ENCODE data around the gene TSPAN9.

DNA sequence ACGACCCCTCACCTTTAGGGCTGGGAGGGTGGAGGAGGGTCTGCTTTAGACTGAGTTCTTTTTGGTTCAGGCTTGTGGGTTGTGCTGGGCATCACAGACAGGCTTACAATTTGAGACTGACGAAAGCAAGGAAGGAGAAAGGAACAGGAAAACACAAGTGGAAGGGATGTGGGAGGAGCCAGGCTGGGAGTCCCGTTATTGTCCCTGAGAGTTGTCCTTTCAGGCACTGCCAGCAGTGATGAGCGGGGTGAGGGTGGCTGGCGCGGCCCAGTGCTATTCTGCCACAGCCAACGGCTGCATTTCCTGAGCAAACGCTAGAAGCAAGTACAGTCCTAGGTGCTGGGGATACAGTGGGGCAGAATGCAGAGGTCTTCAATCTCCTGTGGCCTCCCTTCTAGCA lies 29.2 kb upstream of the TSPAN9 start:
- no peak for TF ChIP-seq POLR2AphosphoS5 (IDR thresholded peaks at IDR 0.05; ENCODE audit: low read depth)
- TF ChIP-seq ZNF114 (CRISPR knock-in tag; IDR thresholded peaks at IDR 0.05) = no peak
- no peak for TF ChIP-seq ETS1 (IDR thresholded peaks at IDR 0.05)
- TF ChIP-seq, protein P1, sequence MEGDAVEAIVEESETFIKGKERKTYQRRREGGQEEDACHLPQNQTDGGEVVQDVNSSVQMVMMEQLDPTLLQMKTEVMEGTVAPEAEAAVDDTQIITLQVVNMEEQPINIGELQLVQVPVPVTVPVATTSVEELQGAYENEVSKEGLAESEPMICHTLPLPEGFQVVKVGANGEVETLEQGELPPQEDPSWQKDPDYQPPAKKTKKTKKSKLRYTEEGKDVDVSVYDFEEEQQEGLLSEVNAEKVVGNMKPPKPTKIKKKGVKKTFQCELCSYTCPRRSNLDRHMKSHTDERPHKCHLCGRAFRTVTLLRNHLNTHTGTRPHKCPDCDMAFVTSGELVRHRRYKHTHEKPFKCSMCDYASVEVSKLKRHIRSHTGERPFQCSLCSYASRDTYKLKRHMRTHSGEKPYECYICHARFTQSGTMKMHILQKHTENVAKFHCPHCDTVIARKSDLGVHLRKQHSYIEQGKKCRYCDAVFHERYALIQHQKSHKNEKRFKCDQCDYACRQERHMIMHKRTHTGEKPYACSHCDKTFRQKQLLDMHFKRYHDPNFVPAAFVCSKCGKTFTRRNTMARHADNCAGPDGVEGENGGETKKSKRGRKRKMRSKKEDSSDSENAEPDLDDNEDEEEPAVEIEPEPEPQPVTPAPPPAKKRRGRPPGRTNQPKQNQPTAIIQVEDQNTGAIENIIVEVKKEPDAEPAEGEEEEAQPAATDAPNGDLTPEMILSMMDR (conservative IDR thresholded peaks at IDR 0.05; ENCODE audit: low read depth in 2 of 2) = no peak
- TF ChIP-seq EZH2phosphoT487 (IDR thresholded peaks at IDR 0.05; ENCODE audit: unreplicated experiment) = no peak
- TF ChIP-seq EZH2 (IDR thresholded peaks at IDR 0.05; ENCODE audit: low read depth, unreplicated experiment) = no peak
- TF ChIP-seq CREB1 (CRISPR knock-in tag; IDR thresholded peaks at IDR 0.05; ENCODE audit: low read depth) = no peak
- TF ChIP-seq, protein P2, sequence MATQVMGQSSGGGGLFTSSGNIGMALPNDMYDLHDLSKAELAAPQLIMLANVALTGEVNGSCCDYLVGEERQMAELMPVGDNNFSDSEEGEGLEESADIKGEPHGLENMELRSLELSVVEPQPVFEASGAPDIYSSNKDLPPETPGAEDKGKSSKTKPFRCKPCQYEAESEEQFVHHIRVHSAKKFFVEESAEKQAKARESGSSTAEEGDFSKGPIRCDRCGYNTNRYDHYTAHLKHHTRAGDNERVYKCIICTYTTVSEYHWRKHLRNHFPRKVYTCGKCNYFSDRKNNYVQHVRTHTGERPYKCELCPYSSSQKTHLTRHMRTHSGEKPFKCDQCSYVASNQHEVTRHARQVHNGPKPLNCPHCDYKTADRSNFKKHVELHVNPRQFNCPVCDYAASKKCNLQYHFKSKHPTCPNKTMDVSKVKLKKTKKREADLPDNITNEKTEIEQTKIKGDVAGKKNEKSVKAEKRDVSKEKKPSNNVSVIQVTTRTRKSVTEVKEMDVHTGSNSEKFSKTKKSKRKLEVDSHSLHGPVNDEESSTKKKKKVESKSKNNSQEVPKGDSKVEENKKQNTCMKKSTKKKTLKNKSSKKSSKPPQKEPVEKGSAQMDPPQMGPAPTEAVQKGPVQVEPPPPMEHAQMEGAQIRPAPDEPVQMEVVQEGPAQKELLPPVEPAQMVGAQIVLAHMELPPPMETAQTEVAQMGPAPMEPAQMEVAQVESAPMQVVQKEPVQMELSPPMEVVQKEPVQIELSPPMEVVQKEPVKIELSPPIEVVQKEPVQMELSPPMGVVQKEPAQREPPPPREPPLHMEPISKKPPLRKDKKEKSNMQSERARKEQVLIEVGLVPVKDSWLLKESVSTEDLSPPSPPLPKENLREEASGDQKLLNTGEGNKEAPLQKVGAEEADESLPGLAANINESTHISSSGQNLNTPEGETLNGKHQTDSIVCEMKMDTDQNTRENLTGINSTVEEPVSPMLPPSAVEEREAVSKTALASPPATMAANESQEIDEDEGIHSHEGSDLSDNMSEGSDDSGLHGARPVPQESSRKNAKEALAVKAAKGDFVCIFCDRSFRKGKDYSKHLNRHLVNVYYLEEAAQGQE (IDR thresholded peaks at IDR 0.05; ENCODE audit: unreplicated experiment) = no peak
- no peak for TF ChIP-seq ZNF462 (CRISPR knock-in tag; IDR thresholded peaks at IDR 0.05)
